HEK293T (cell line): ENCODE results near the gene LCE4A.
"Not testable (repeated sequence)": the region's sequence is repeated elsewhere in the genome, so short reads cannot be mapped to it uniquely, and the experiment has no call there.

Source experiments
- CTCF ChIA-PET: fragments of 350-600 bp; formaldehyde crosslinking; extraction: SDS; loops from one replicate; lab custom pipeline; 2021; ENCODE audit warnings: antibody characterized with exemption, inconsistent platforms; lab: Yijun Ruan, JAX
- POLR2A ChIA-PET: fragments of 350-600 bp; formaldehyde crosslinking; extraction: SDS; loops from one replicate; lab custom pipeline; 2020; ENCODE audit warnings: antibody characterized with exemption, inconsistent platforms; lab: Yijun Ruan, JAX
- DNase-seq: peaks from one replicate; pipeline ENCODE4 v3.0.0; 2012; ENCODE audit warnings: mixed read lengths; ENCODE audit errors: extremely low spot score
- ARNT ChIP-seq: fragments of 450-650 bp; IDR thresholded peaks from 2 replicates; pipeline ENCODE4 v1.6.1; 2017; ENCODE audit warnings: mild to moderate bottlenecking
- BHLHE40 ChIP-seq: fragments of 450-650 bp; IDR thresholded peaks from 2 replicates; pipeline ENCODE4 v1.6.1; 2016; ENCODE audit warnings: mild to moderate bottlenecking, moderate library complexity, borderline replicate concordance
- CTBP1 ChIP-seq: fragments of 450-650 bp; IDR thresholded peaks from 2 replicates; pipeline ENCODE4 v1.6.1; 2016; ENCODE audit warnings: borderline replicate concordance
- ELF4 ChIP-seq: fragments of 450-650 bp; IDR thresholded peaks from 2 replicates; pipeline ENCODE4 v1.6.1; 2017; ENCODE audit warnings: antibody characterized with exemption
- FOXA1 ChIP-seq: fragments of 450-650 bp; IDR thresholded peaks from 2 replicates; pipeline ENCODE4 v1.6.1; 2016; ENCODE audit warnings: mild to moderate bottlenecking
- FOXK2 ChIP-seq: fragments of 450-650 bp; IDR thresholded peaks from 2 replicates; pipeline ENCODE4 v1.6.1; 2016; ENCODE audit warnings: mild to moderate bottlenecking
- FOXM1 ChIP-seq: fragments of 450-650 bp; IDR thresholded peaks from 2 replicates; pipeline ENCODE4 v1.6.1; 2017; ENCODE audit warnings: mild to moderate bottlenecking, borderline replicate concordance
- HDGF ChIP-seq: fragments of 450-650 bp; IDR thresholded peaks from 2 replicates; pipeline ENCODE4 v1.6.1; 2017; ENCODE audit warnings: antibody characterized with exemption, borderline replicate concordance
- L3MBTL2 ChIP-seq: fragments of 450-650 bp; conservative IDR thresholded peaks from 2 replicates; pipeline ENCODE4 v1.6.1; 2016; ENCODE audit warnings: mild to moderate bottlenecking
- LEF1 ChIP-seq: fragments of 450-650 bp; IDR thresholded peaks from 2 replicates; pipeline ENCODE4 v1.6.1; 2017; ENCODE audit warnings: mild to moderate bottlenecking, borderline replicate concordance
- NFRKB ChIP-seq: fragments of 450-650 bp; IDR thresholded peaks from 2 replicates; pipeline ENCODE4 v1.6.1; 2016; ENCODE audit warnings: mild to moderate bottlenecking, moderate library complexity
- PKNOX1 ChIP-seq: fragments of 450-650 bp; IDR thresholded peaks from 2 replicates; pipeline ENCODE4 v1.6.1; 2016
- SP1 ChIP-seq: fragments of 450-650 bp; IDR thresholded peaks from 2 replicates; pipeline ENCODE4 v1.6.1; 2017
- SUZ12 ChIP-seq: fragments of 450-650 bp; IDR thresholded peaks from 2 replicates; pipeline ENCODE4 v1.6.1; 2016; ENCODE audit warnings: mild to moderate bottlenecking
- TARDBP ChIP-seq: fragments of 450-650 bp; IDR thresholded peaks from 2 replicates; pipeline ENCODE4 v1.6.1; 2016
- ZNF384 ChIP-seq: fragments of 450-650 bp; IDR thresholded peaks from 2 replicates; pipeline ENCODE4 v1.6.1; 2016

Gene LCE4A

GRCh38 chr1:152707860-152708259 is at the start of gene LCE4A:
Gene LCE4A, plus strand, starts transcription at chr1:152708160. Its CDS starts 916 bp downstream, at chr1:152709076.
- TF ChIP-seq BHLHE40, result no peak
- TF ChIP-seq SUZ12, result no peak
- no peak for TF ChIP-seq NFRKB
- no peak for TF ChIP-seq L3MBTL2
- TF ChIP-seq FOXM1, result no peak
- CTCF ChIA-PET, result no interaction called here

DNA sequence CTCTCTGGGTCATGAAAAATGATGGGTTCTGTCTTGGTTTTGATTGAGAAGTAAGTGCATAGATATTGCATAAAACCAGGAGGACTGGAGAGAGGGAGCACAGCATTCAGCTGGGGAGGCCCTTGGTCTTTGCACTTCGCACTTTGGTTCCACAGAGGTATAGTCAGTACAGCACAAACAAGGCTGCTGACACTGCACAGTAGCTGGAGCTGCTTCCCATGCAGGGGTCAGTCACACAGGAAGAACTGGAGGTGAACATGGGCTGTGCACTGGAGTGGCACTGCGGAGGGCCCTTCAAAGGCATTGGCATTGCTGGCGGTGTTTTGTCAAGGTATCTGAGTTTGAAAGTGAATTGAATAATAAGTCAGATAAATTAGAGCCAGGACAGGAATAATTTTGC is 49.3 kb upstream of the LCE4A start:
- TF ChIP-seq ZNF384 (no peak), NFRKB (no peak), ELF4 (no peak), SP1 (no peak), CTBP1 (no peak), L3MBTL2 (no peak), FOXM1 (no peak), ARNT (no peak), BHLHE40 (no peak), LEF1 (no peak), FOXA1 (no peak), HDGF (no peak), PKNOX1 (no peak), TARDBP (no peak)
- CTCF ChIA-PET, result interaction anchor here (0.7 kb wide), 1 partner anchor 8 kb away, joined by 3 read pairs; no protein-coding TSS in a partner anchor
- no peak for DNase-seq
- POLR2A ChIA-PET, result no interaction called here

More at GRCh38 chr1:152707860-152708259, at the start of gene LCE4A:
- no peak for DNase-seq
- POLR2A ChIA-PET, result no interaction called here

DNA sequence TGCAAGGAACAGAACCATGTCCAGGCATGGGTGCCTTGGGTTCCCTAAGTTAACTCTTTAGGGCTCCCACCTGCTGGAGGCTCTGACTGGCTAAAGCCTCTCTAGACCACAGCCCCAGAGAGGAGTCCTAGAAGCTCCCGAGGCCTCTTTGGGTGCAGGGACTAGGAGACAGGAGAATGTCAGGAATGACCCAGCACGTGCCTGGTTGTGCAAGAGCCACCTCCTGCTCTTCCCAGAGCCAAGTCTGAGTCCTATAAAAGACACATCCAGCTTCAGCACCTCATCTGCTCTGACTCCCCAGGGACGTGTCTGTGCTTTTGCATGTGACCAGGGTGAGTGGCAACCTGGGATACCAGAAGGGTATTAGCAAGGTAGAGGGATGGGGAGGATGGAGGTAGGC is 44.9 kb upstream of the LCE4A start, which contains the start of gene LCE2D:
TSS of gene LCE2D (plus strand) at position 283 of the 400 bp plus-strand sequence. CDS start 726 bp downstream, outside the sequence.
- POLR2A ChIA-PET, result no interaction called here

DNA sequence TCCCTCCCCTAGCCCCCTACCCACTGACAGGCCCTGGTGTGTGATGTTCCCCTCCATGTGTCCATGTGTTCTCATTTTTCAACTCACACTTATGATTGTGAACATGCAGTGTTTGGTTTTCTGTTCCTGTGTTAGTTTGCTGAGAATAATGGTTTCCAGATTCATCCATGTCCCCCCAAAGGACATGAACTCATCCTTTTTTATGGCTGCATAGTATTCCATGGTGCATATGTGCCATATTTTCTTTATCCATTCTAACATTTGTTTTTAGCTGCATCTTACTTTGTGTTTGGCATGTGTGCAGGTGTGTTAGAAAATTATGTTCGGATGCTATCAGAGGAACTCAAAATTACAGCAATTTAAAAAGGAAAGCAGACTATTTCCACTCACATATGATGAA is 41.8 kb upstream of the LCE4A start:
- POLR2A ChIA-PET, DNase-seq, CTCF ChIA-PET: not testable (repeated sequence)

More for the DNA sequence above, 44.9 kb upstream of the LCE4A start, which contains the start of gene LCE2D:
- TF ChIP-seq ZNF384 (no peak), L3MBTL2 (no peak), NFRKB (no peak), FOXM1 (no peak), SUZ12 (no peak), LEF1 (no peak), ARNT (no peak), FOXA1 (no peak), HDGF (no peak), PKNOX1 (no peak), ELF4 (no peak), BHLHE40 (no peak), SP1 (no peak), FOXK2 (no peak), TARDBP (no peak)
- CTCF ChIA-PET, result no interaction called here
- DNase-seq, result no peak

DNA sequence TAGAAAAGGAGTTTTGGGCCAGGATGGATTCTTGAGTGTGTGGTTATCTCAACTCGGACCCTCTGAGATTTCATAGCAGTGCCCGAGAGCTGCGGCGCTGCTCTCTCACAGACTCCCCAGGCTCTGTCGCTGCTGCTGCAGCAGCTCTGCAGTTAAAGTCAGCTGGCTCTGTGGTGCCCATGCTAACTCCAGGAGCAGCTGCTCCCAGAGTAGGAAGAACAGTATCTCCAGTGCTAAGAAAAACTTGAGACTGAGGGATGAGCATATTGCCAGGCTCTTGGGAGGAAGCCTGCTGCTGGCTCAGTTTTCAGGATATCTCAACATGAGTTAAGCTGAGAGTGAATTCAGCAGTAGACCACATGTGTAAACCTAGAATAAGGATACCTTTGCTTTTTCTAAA is 40.3 kb upstream of the LCE4A start:
- POLR2A ChIA-PET, result no interaction called here
- DNase-seq, result no peak
- CTCF ChIA-PET, result no interaction called here
- TF ChIP-seq PKNOX1, result no peak
- no peak for TF ChIP-seq ZNF384

DNA sequence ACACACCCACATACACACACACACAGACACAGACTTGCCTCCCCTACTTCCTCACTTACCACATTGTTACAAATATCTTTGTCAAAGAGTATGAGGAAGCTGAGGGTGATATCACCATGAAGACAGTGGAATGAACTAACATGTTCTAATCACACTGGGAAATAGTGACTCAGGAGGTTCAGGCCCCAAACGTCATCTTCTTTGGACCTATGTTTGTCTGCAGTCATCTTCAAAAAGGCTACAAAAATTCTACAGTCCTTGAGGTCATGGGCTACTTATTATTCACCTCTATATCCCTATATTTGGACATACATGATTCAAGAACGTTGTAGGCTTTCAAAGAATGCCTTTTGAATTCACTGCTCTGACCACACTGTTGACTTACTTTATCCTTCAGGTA is 34.9 kb upstream of the LCE4A start:
- CTCF ChIA-PET, result no interaction called here
- TF ChIP-seq TARDBP, result no peak
- TF ChIP-seq SP1, result no peak
- TF ChIP-seq ARNT, result no peak
- TF ChIP-seq CTBP1, result no peak
- TF ChIP-seq HDGF, result no peak
- no peak for TF ChIP-seq NFRKB
- DNase-seq, result no peak
- POLR2A ChIA-PET, result no interaction called here

GRCh38 chr1:152674983-152675382 is 33.0 kb upstream of the LCE4A start, which contains the start of gene LCE2C:
Gene LCE2C, plus strand, starts transcription at chr1:152675279. Its CDS starts 737 bp downstream, at chr1:152676016.
- DNase-seq, POLR2A ChIA-PET, CTCF ChIA-PET: not testable (repeated sequence)

DNA sequence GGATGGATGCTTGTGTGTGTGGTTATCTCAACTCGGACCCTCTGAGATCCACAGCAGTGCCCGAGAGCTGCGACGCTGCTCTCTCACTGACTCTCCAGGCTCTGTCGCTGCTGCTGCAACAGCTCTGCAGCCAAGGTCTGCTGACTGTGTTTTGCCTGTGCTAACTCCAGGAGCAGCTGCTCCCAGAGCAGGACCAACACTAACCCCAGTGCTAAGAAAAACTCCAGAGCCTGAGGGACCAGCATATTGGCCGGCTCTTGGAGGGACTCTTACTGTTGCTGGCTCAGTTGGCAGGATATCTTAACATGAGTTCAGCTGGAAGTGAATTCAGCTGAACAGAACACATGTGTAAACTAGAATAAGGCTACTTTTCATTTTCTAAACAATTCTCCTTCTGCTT is 28.5 kb upstream of the LCE4A start:
- ChIA-PET POLR2A (no interaction called here), CTCF (no interaction called here)
- TF ChIP-seq ARNT (no peak), FOXM1 (no peak), HDGF (no peak), ELF4 (no peak), SP1 (no peak), NFRKB (no peak), SUZ12 (no peak), BHLHE40 (no peak), CTBP1 (no peak), FOXK2 (no peak), L3MBTL2 (no peak), PKNOX1 (no peak), TARDBP (no peak), FOXA1 (no peak), LEF1 (no peak)
- no peak for DNase-seq
